Stimulated activated CD4-positive, alpha-beta T cell treated with anti-CD3 and anti-CD28 coated beads, Interleukin-1b, Interleukin-23, amount 100 ng/mL, for 24 hours (primary cell): ENCODE measurements around the gene SLC35E2B.
"Not testable (repeated sequence)": the region's sequence is repeated elsewhere in the genome, so short reads cannot be mapped to it uniquely, and the experiment has no call there.

ENCODE experiments used
- DNase-seq, 4 experiments: peaks; one replicate each; pipeline ENCODE4 v3.0.0-alpha.2; 2020; ENCODE audit warnings: low read depth in 4 of 4, low spot score in 1 of 4

The SLC35E2B gene

GRCh38 chr1:1677718-1678580 is 14.6 kb downstream of the SLC35E2B start:
- peak in 3 of 4 experiments; percentile 25 to 30 (median 27) for DNase-seq

GRCh38 chr1:1676087-1676486 is 16.5 kb downstream of the SLC35E2B start:
- not testable (repeated sequence) for DNase-seq

- not testable (repeated sequence) for DNase-seq
Measured at GRCh38 chr1:1675218-1675617, 17.4 kb downstream of the SLC35E2B start.

GRCh38 chr1:1674806-1675205 is 17.8 kb downstream of the SLC35E2B start:
- not testable (repeated sequence) for DNase-seq

GRCh38 chr1:1672181-1672965 is 20.2 kb downstream of the SLC35E2B start:
- no peak for DNase-seq

GRCh38 chr1:1671365-1672119 is 21.1 kb downstream of the SLC35E2B start:
- DNase-seq = no peak

- no peak for DNase-seq
Measured at GRCh38 chr1:1670866-1671265, 21.7 kb downstream of the SLC35E2B start.

GRCh38 chr1:1669468-1670440 is 22.8 kb downstream of the SLC35E2B start:
- DNase-seq = no peak

- no peak for DNase-seq
Measured at GRCh38 chr1:1666526-1666925, 26.1 kb downstream of the SLC35E2B start.

GRCh38 chr1:1665815-1666251 is 26.8 kb downstream of the SLC35E2B start:
- peak in 1 of 4 experiments; percentile 25 for DNase-seq

GRCh38 chr1:1664941-1665814 is 27.4 kb downstream of the SLC35E2B start:
- DNase-seq = no peak

- DNase-seq = not testable (repeated sequence)
Measured at GRCh38 chr1:1664318-1664717, 28.3 kb downstream of the SLC35E2B start.

GRCh38 chr1:1662830-1663560 is 29.6 kb downstream of the SLC35E2B start:
- DNase-seq = not testable (repeated sequence)

- not testable (repeated sequence) for DNase-seq
Measured at GRCh38 chr1:1662392-1662791, 30.2 kb downstream of the SLC35E2B start.

GRCh38 chr1:1658583-1659549 is 33.7 kb downstream of the SLC35E2B start, which contains the start of gene CDK11B:
Gene CDK11B (minus strand): TSS chr1:1659004. CDS start chr1:1657485, 1,519 bp downstream.
- peak; percentile 81 to 99 (median 98) for DNase-seq

GRCh38 chr1:1648265-1648664 is 44.3 kb downstream of the SLC35E2B start:
- not testable (repeated sequence) for DNase-seq
